A673 (cell line): Measurements from ENCODE around the gene CX3CL1.

Experiments
- CTCF ChIP-seq: fragments of 300-800, 200-600 bp; sonication (generic); conservative IDR thresholded peaks from 2 replicates; pipeline ENCODE4 v1.5.1; 2017; ENCODE audit warnings: low read depth, mild to moderate bottlenecking, antibody characterized with exemption, low read length, moderate library complexity, mixed read lengths
- EZH2 ChIP-seq: fragments of 200-600 bp; sonication (generic); IDR thresholded peaks from 2 replicates; pipeline ENCODE4 v1.6.1; 2017; ENCODE audit warnings: borderline replicate concordance, low read depth, mild to moderate bottlenecking, mixed read lengths, antibody characterized with exemption, low read length; ENCODE audit not compliant: poor library complexity, severe bottlenecking

- TF ChIP-seq CTCF (no peak), EZH2 (no peak)
Measured at GRCh38 chr16:57373117-57373947, 1.0 kb downstream of the CX3CL1 start.
